Measurements from ENCODE around the gene RSPRY1. TPM values are rescaled to one million over a fixed set of nuclear protein-coding genes. Genes with fewer than 3 reads are reported as not detected.

Gene RSPRY1
- polyA plus RNA-seq, 2 of the 4 experiments (the other 2 are of a cell fraction) = 32.2 to 50.0 TPM

- Histone ChIP-seq H3K27ac (peak within 1 kb of the TSS; percentile 89 to 98), H3K4me1 (peaks cover 11% of the 10 kb centered on the region), H3K4me2 (peak within 1 kb of the TSS; percentile 98), H3K9me3 (no peaks in the 10 kb centered on the region), H3K4me3 (peak within 1 kb of the TSS; percentile 78)
- peak; percentile 96 to 98 for ATAC-seq
- peak; percentile 68 for FAIRE-seq
- DNase-seq (ENCODE audit: low read depth in 1 of 2, low spot score in 1 of 2) = peak; percentile 98 to 99
- WGBS (ENCODE audit: missing lambda C conversion rate) = 2% methylated on average over 31 of the region's 77 CpGs
- ChIA-PET POLR2A (interaction anchor here (0.7 to 2.2 kb wide), 13 partner anchors 9 to 59 kb away, joined by 3 to 11 read pairs (median 5); partner anchors contain the start of genes PSME3IP1 and RSPRY1), CTCF (interaction anchor here (0.5 to 1.9 kb wide), 8 partner anchors 9 to 198 kb away, joined by 3 to 9 read pairs (median 3); no protein-coding TSS in a partner anchor)
- TF ChIP-seq RARB (CRISPR knock-in tag; IDR thresholded peaks at IDR 0.05) = no peak
- no peak for TF ChIP-seq FOXS1 (CRISPR knock-in tag; IDR thresholded peaks at IDR 0.05)
- no peak for TF ChIP-seq ZC3H11A (IDR thresholded peaks at IDR 0.05)
- TF ChIP-seq CHD4 (IDR thresholded peaks at IDR 0.05; ENCODE audit: borderline replicate concordance) = no peak
- no peak for TF ChIP-seq CEBPB (IDR thresholded peaks at IDR 0.05)
- TF ChIP-seq PHF8 (IDR thresholded peaks at IDR 0.05; ENCODE audit: borderline replicate concordance, low read depth) = peak; percentile 96
- TF ChIP-seq BHLHE40 (IDR thresholded peaks at IDR 0.05; ENCODE audit: low read depth, low read length) = no peak
- TF ChIP-seq KDM5A (IDR thresholded peaks at IDR 0.05) = no peak
- peak; percentile 90 for TF ChIP-seq BCL3 (IDR thresholded peaks at IDR 0.05)
- no peak for TF ChIP-seq ELK1 (IDR thresholded peaks at IDR 0.05; ENCODE audit: low read depth, low read length)
- TF ChIP-seq CBX8 (IDR thresholded peaks at IDR 0.05) = no peak
- 0 out of 2 replicates have a peak, but pooled peaks have one; percentile 33 for TF ChIP-seq TP53 (CRISPR knock-in tag; IDR thresholded peaks at IDR 0.05)
- no peak for TF ChIP-seq NPAS2 (CRISPR knock-in tag; IDR thresholded peaks at IDR 0.05; ENCODE audit: borderline replicate concordance)
- TF ChIP-seq NFE2L2 (conservative IDR thresholded peaks at IDR 0.05; ENCODE audit: low read length) = no peak
- no peak for TF ChIP-seq HMGXB4 (CRISPR knock-in tag; IDR thresholded peaks at IDR 0.05; ENCODE audit: borderline replicate concordance)
- TF ChIP-seq SMC3 (IDR thresholded peaks at IDR 0.05) = 0 out of 3 replicates have a peak, but pooled peaks have one; percentile 9
- no peak for TF ChIP-seq ESRRA (IDR thresholded peaks at IDR 0.05; ENCODE audit: borderline replicate concordance, low read length)
- peak; percentile 58 for TF ChIP-seq MYC (IDR thresholded peaks at IDR 0.05; ENCODE audit: borderline replicate concordance, low read length)
- TF ChIP-seq MAZ (IDR thresholded peaks at IDR 0.05; ENCODE audit: borderline replicate concordance, low read depth, low read length) = 0 out of 2 replicates have a peak, but pooled peaks have one; percentile 32
- no peak for TF ChIP-seq ZNF302 (CRISPR knock-in tag; IDR thresholded peaks at IDR 0.05)
- TF ChIP-seq SREBF2 (IDR thresholded peaks at IDR 0.05) = no peak
- TF ChIP-seq TFCP2L1 (CRISPR knock-in tag; IDR thresholded peaks at IDR 0.05) = 0 out of 2 replicates have a peak, but pooled peaks have one; percentile 35
- no peak for TF ChIP-seq HOXA7 (CRISPR knock-in tag; IDR thresholded peaks at IDR 0.05)
- no peak for TF ChIP-seq HOXB5 (CRISPR knock-in tag; IDR thresholded peaks at IDR 0.05)
- TF ChIP-seq JUN (IDR thresholded peaks at IDR 0.05) = peak in 1 of 2 experiments; percentile 79; a peak in 3 of 5 replicates
- no peak for TF ChIP-seq NR3C1 (IDR thresholded peaks at IDR 0.05)
- TF ChIP-seq REST (IDR thresholded peaks at IDR 0.05) = no peak
- no peak for TF ChIP-seq HEYL (CRISPR knock-in tag; IDR thresholded peaks at IDR 0.05)
- TF ChIP-seq CTCF (IDR thresholded peaks at IDR 0.05) = peak; percentile 29; the same call in 1 of the 3 replicates
- TF ChIP-seq POLR2AphosphoS2 (conservative IDR thresholded peaks at IDR 0.05; ENCODE audit: low read length) = 0 out of 2 replicates have a peak, but pooled peaks have one; percentile 32
Measured at GRCh38 chr16:57244767-57245471, 58.8 kb downstream of the RSPRY1 start, which contains the start of gene ARL2BP. Gene ARL2BP (plus strand): TSS chr16:57245259. CDS start chr16:57245368, 109 bp downstream.
